HEK293 (cell line): ENCODE results near the gene TIMM21.

Source experiments
- CTCF ChIA-PET: fragments of 350-600 bp; formaldehyde crosslinking; extraction: SDS; loops from one replicate; lab custom pipeline; 2021; ENCODE audit warnings: antibody characterized with exemption; lab: Yijun Ruan, JAX
- POLR2A ChIA-PET: fragments of 300-600 bp; formaldehyde crosslinking; extraction: SDS; loops from one replicate; lab custom pipeline; 2020; ENCODE audit warnings: antibody characterized with exemption, inconsistent platforms; lab: Yijun Ruan, JAX
- H3K27ac ChIP-seq: fragments of 200-500 bp; sonication (Bioruptor generic); 2 replicates; pipeline ENCODE4 v1.5.1; 2014; ENCODE audit warnings: low read depth, low read length, control low read depth, inconsistent platforms; ENCODE audit errors: extremely low read depth
- H3K36me3 ChIP-seq, 2 experiments: fragments of 200-500 bp in 1 of 2; sonication (Bioruptor generic) in 1 of 2; 1 replicate in 1 of 2; 2 replicates in 1 of 2; pipeline ENCODE4 v1.5.1; 2014 to 2017; ENCODE audit warnings: inconsistent platforms in 2 of 2, low read length in 2 of 2; ENCODE audit not compliant: control insufficient read depth in 2 of 2, insufficient read depth in 1 of 2
- H3K4me1 ChIP-seq: fragments of 200-500 bp; sonication (Bioruptor generic); 2 replicates; pipeline ENCODE4 v1.5.1; 2014; ENCODE audit warnings: mild to moderate bottlenecking, low read length, inconsistent platforms; ENCODE audit not compliant: control insufficient read depth, insufficient read depth
- H3K4me3 ChIP-seq: 2 replicates; pipeline ENCODE4 v1.5.1; 2011; ENCODE audit warnings: low read depth, mild to moderate bottlenecking, control low read depth, low read length, moderate library complexity
- H3K9me3 ChIP-seq: fragments of 200-500 bp; sonication (Bioruptor generic); 2 replicates; pipeline ENCODE4 v1.5.1; 2014; ENCODE audit warnings: low read depth, low read length, inconsistent platforms; ENCODE audit not compliant: control insufficient read depth, insufficient read depth
- GLI4 ChIP-seq: fragments of 450-650 bp; formaldehyde crosslinking; IDR thresholded peaks from 2 replicates; pipeline ENCODE4 v1.5.1; 2016; ENCODE audit warnings: missing biosample characterization, missing genetic modification characterization
- HOXA7 ChIP-seq: sonication (generic); formaldehyde crosslinking; IDR thresholded peaks from 2 replicates; pipeline ENCODE4 v1.8.1; 2022; ENCODE audit warnings: missing genetic modification reagents, borderline replicate concordance
- MYNN ChIP-seq: fragments of 450-650 bp; formaldehyde crosslinking; IDR thresholded peaks from 2 replicates; pipeline ENCODE4 v1.5.1; 2016; ENCODE audit warnings: missing biosample characterization, missing genetic modification characterization, borderline replicate concordance
- SALL2 ChIP-seq: fragments of 450-650 bp; formaldehyde crosslinking; IDR thresholded peaks from 2 replicates; pipeline ENCODE4 v1.5.0; 2017; ENCODE audit warnings: missing biosample characterization, mild to moderate bottlenecking, missing genetic modification characterization, borderline replicate concordance
- ZEB2 ChIP-seq: fragments of 450-650 bp; formaldehyde crosslinking; IDR thresholded peaks from 2 replicates; pipeline ENCODE4 v1.5.1; 2016; ENCODE audit warnings: missing biosample characterization, missing genetic modification characterization
- ZNF184 ChIP-seq: fragments of 450-650 bp; IDR thresholded peaks from 2 replicates; pipeline ENCODE4 v1.5.1; 2018; ENCODE audit warnings: missing biosample characterization, mild to moderate bottlenecking, missing genetic modification characterization
- ZNF211 ChIP-seq: fragments of 450-650 bp; formaldehyde crosslinking; IDR thresholded peaks from 2 replicates; pipeline ENCODE4 v1.5.1; 2016; ENCODE audit warnings: low read depth, missing biosample characterization, missing genetic modification characterization
- ZNF221 ChIP-seq: fragments of 450-650 bp; formaldehyde crosslinking; IDR thresholded peaks from 2 replicates; pipeline ENCODE4 v1.5.1; 2017; ENCODE audit warnings: missing biosample characterization, missing genetic modification characterization, borderline replicate concordance
- ZNF24 ChIP-seq: fragments of 450-650 bp; formaldehyde crosslinking; IDR thresholded peaks from 2 replicates; pipeline ENCODE4 v1.5.1; 2016; ENCODE audit warnings: missing biosample characterization, missing genetic modification characterization
- ZNF302 ChIP-seq: fragments of 450-650 bp; formaldehyde crosslinking; IDR thresholded peaks from 2 replicates; pipeline ENCODE4 v1.5.1; 2016; ENCODE audit warnings: missing biosample characterization, missing genetic modification characterization, low read depth
- ZNF416 ChIP-seq: fragments of 450-650 bp; formaldehyde crosslinking; IDR thresholded peaks from 2 replicates; pipeline ENCODE4 v1.5.1; 2016; ENCODE audit warnings: missing biosample characterization, missing genetic modification characterization
- ZNF426 ChIP-seq: fragments of 450-650 bp; formaldehyde crosslinking; IDR thresholded peaks from 2 replicates; pipeline ENCODE4 v1.5.1; 2017; ENCODE audit warnings: missing biosample characterization, missing genetic modification characterization, mild to moderate bottlenecking, inconsistent platforms, moderate library complexity
- ZNF621 ChIP-seq: fragments of 450-650 bp; formaldehyde crosslinking; IDR thresholded peaks from 2 replicates; pipeline ENCODE4 v1.5.1; 2017; ENCODE audit warnings: missing biosample characterization, missing genetic modification characterization
- ZNF624 ChIP-seq: fragments of 450-650 bp; formaldehyde crosslinking; IDR thresholded peaks from 2 replicates; pipeline ENCODE4 v1.5.1; 2017; ENCODE audit warnings: missing biosample characterization, missing genetic modification characterization
- ZNF626 ChIP-seq: fragments of 450-650 bp; sonication (Bioruptor Pico); formaldehyde crosslinking; IDR thresholded peaks from 2 replicates; pipeline ENCODE4 v1.5.1; 2018; ENCODE audit warnings: missing biosample characterization, missing genetic modification characterization, inconsistent platforms
- TF ChIP-seq, protein P1 (sequence below): fragments of 450-650 bp; formaldehyde crosslinking; IDR thresholded peaks from 2 replicates; pipeline ENCODE4 v1.5.1; 2016; ENCODE audit warnings: missing biosample characterization, missing genetic modification characterization
- TF ChIP-seq, protein P2 (sequence below): fragments of 450-650 bp; formaldehyde crosslinking; IDR thresholded peaks from 2 replicates; pipeline ENCODE4 v1.5.1; 2016; ENCODE audit warnings: missing biosample characterization, missing genetic modification characterization
- TF ChIP-seq, protein P3 (sequence below): fragments of 450-650 bp; formaldehyde crosslinking; IDR thresholded peaks from 2 replicates; pipeline ENCODE4 v1.5.1; 2017; ENCODE audit warnings: missing biosample characterization, missing genetic modification characterization
- TF ChIP-seq, protein P4 (sequence below): sonication (generic); formaldehyde crosslinking; IDR thresholded peaks from 2 replicates; pipeline ENCODE4 v1.8.1; 2022; ENCODE audit warnings: mild to moderate bottlenecking, moderate library complexity, missing genetic modification reagents
- TF ChIP-seq, protein P5 (sequence below): fragments of 450-650 bp; formaldehyde crosslinking; IDR thresholded peaks from 2 replicates; pipeline ENCODE4 v1.5.1; 2016; ENCODE audit warnings: missing biosample characterization, missing genetic modification characterization

Gene TIMM21

DNA sequence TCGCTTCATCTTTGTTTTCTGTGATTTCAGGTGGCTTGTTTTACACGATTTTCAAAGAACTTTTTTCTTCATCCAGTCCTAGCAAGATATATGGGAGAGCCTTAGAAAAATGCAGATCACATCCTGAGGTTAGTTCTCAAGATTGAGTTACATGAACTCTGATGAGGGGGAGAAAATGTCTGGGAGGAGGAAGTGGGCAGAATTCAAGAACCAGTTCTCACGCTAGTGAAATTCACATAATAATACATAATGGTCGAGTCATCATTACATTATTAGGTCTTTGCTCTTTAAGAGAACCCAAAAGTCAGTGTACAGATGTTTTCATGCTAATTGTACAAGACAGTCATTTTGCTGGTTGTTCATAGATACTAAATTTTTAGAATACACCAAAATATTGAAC, 7.0 kb downstream of the TIMM21 start:
- Histone ChIP-seq H3K36me3 (peaks cover 40 to 64% of the 10 kb centered on the region in 2 experiments), H3K27ac (no peak overlapping the region), H3K4me1 (no peaks in the 10 kb centered on the region), H3K4me3 (no peak overlapping the region), H3K9me3 (no peaks in the 10 kb centered on the region)
- ChIA-PET POLR2A (no interaction called here), CTCF (interaction anchor here (0.7 kb wide), 1 partner anchor 339 kb away, joined by 3 read pairs; no protein-coding TSS in a partner anchor)
- TF ChIP-seq ZNF221 (tag by site-specific recombination): no peak
- TF ChIP-seq, protein P1, sequence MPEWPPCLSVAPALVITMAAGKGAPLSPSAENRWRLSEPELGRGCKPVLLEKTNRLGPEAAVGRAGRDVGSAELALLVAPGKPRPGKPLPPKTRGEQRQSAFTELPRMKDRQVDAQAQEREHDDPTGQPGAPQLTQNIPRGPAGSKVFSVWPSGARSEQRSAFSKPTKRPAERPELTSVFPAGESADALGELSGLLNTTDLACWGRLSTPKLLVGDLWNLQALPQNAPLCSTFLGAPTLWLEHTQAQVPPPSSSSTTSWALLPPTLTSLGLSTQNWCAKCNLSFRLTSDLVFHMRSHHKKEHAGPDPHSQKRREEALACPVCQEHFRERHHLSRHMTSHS (tag by site-specific recombination): no peak
- TF ChIP-seq ZNF426 (tag by site-specific recombination): no peak

DNA sequence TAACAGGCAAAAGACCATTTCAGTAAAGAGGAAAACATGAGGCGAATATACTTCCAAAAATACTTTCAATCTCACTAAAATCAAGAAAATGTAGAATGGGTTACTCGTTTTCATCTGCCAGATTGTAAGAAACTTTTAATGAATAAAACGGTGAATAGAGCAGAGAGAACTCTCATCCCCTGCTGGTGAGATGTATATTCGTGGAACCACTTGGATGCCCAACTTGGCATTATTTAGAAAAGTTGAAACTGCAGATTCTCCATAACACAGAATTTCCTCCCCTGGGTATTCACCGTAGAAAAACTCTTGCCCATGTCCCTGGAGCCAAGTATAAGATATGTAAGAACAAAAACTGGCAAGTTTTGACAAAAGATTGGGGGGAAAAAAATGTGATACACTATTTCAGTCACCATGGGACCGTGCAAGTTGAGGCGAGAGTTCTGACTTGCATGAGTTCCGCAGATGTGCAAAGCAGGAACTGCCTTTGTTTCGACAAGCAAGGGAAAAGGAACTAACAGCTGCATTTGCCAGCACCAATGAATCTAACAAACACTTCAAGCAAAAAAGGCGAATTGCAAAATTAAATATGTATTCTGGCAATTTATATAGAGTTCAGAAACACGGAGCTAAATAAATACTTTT, 14.8 kb downstream of the TIMM21 start:
- H3K4me1 ChIP-seq: no peaks in the 10 kb centered on the region
- H3K36me3 ChIP-seq: peaks cover 21 to 22% of the 10 kb centered on the region in 2 experiments
- no peak overlapping the region for H3K27ac ChIP-seq
- TF ChIP-seq ZNF24: no peak
- TF ChIP-seq, protein P2, sequence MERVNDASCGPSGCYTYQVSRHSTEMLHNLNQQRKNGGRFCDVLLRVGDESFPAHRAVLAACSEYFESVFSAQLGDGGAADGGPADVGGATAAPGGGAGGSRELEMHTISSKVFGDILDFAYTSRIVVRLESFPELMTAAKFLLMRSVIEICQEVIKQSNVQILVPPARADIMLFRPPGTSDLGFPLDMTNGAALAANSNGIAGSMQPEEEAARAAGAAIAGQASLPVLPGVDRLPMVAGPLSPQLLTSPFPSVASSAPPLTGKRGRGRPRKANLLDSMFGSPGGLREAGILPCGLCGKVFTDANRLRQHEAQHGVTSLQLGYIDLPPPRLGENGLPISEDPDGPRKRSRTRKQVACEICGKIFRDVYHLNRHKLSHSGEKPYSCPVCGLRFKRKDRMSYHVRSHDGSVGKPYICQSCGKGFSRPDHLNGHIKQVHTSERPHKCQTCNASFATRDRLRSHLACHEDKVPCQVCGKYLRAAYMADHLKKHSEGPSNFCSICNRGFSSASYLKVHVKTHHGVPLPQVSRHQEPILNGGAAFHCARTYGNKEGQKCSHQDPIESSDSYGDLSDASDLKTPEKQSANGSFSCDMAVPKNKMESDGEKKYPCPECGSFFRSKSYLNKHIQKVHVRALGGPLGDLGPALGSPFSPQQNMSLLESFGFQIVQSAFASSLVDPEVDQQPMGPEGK (tag by site-specific recombination): no peak
- no peak for TF ChIP-seq ZNF624 (tag by site-specific recombination)
- no peak for TF ChIP-seq MYNN (tag by site-specific recombination)
- TF ChIP-seq, protein P3, sequence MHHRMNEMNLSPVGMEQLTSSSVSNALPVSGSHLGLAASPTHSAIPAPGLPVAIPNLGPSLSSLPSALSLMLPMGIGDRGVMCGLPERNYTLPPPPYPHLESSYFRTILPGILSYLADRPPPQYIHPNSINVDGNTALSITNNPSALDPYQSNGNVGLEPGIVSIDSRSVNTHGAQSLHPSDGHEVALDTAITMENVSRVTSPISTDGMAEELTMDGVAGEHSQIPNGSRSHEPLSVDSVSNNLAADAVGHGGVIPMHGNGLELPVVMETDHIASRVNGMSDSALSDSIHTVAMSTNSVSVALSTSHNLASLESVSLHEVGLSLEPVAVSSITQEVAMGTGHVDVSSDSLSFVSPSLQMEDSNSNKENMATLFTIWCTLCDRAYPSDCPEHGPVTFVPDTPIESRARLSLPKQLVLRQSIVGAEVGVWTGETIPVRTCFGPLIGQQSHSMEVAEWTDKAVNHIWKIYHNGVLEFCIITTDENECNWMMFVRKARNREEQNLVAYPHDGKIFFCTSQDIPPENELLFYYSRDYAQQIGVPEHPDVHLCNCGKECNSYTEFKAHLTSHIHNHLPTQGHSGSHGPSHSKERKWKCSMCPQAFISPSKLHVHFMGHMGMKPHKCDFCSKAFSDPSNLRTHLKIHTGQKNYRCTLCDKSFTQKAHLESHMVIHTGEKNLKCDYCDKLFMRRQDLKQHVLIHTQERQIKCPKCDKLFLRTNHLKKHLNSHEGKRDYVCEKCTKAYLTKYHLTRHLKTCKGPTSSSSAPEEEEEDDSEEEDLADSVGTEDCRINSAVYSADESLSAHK (tag by site-specific recombination): no peak
- TF ChIP-seq HOXA7: no peak
- no peak for TF ChIP-seq ZNF184 (tag by site-specific recombination)
- no peak for TF ChIP-seq ZNF211 (tag by site-specific recombination)
- TF ChIP-seq, protein P4, sequence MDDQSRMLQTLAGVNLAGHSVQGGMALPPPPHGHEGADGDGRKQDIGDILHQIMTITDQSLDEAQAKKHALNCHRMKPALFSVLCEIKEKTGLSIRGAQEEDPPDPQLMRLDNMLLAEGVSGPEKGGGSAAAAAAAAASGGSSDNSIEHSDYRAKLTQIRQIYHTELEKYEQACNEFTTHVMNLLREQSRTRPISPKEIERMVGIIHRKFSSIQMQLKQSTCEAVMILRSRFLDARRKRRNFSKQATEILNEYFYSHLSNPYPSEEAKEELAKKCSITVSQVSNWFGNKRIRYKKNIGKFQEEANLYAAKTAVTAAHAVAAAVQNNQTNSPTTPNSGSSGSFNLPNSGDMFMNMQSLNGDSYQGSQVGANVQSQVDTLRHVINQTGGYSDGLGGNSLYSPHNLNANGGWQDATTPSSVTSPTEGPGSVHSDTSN (CRISPR knock-in tag): no peak
- no peak for TF ChIP-seq ZEB2 (tag by site-specific recombination)
- TF ChIP-seq ZNF302 (tag by site-specific recombination): no peak
- TF ChIP-seq ZNF621 (tag by site-specific recombination): no peak
- TF ChIP-seq, protein P5, sequence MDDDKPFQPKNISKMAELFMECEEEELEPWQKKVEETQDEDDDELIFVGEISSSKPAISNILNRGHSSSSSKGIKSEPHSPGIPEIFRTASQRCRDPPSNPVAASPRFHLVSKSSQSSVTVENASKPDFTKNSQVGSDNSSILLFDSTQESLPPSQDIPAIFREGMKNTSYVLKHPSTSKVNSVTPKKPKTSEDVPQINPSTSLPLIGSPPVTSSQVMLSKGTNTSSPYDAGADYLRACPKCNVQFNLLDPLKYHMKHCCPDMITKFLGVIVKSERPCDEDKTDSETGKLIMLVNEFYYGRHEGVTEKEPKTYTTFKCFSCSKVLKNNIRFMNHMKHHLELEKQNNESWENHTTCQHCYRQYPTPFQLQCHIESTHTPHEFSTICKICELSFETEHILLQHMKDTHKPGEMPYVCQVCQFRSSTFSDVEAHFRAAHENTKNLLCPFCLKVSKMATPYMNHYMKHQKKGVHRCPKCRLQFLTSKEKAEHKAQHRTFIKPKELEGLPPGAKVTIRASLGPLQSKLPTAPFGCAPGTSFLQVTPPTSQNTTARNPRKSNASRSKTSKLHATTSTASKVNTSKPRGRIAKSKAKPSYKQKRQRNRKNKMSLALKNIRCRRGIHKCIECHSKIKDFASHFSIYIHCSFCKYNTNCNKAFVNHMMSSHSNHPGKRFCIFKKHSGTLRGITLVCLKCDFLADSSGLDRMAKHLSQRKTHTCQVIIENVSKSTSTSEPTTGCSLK (tag by site-specific recombination): no peak
- no peak for TF ChIP-seq ZNF626 (tag by site-specific recombination)
- no peak for TF ChIP-seq SALL2 (tag by site-specific recombination)
- TF ChIP-seq GLI4 (tag by site-specific recombination): no peak
- TF ChIP-seq ZNF416 (tag by site-specific recombination): no peak
- TF ChIP-seq, all 188 proteins: peak for 0
- ChIA-PET POLR2A (no interaction called here), CTCF (no interaction called here)
- Histone ChIP-seq H3K4me3 (no peak overlapping the region), H3K9me3 (no peaks in the 10 kb centered on the region)
